MM.1S (cell line): ENCODE data around the gene CRADD.

Experiments used
- DNase-seq: peaks from one replicate; pipeline ENCODE4 v3.0.0-alpha.2; 2015
- H2AFZ ChIP-seq: fragments of 300-600 bp; sonication (generic); 2 replicates; pipeline ENCODE4 v1.6.0; 2016; ENCODE audit warnings: antibody characterized with exemption, low read length
- H3F3A ChIP-seq: fragments of 300-600 bp; sonication (generic); 2 replicates; pipeline ENCODE4 v1.6.1; 2016; ENCODE audit warnings: mild to moderate bottlenecking, antibody characterized with exemption, low read length, moderate library complexity, mixed read lengths; ENCODE audit not compliant: insufficient read depth
- H3K27ac ChIP-seq: fragments of 300-600 bp; sonication (generic); 2 replicates; pipeline ENCODE4 v1.5.1; 2016; ENCODE audit warnings: mild to moderate bottlenecking, low read length
- H3K27me3 ChIP-seq: fragments of 300-600 bp; sonication (generic); replicated peaks from 2 replicates; pipeline ENCODE4 v1.6.0; 2016; ENCODE audit warnings: low read length; ENCODE audit not compliant: insufficient read depth
- H3K36me3 ChIP-seq: fragments of 300-600 bp; sonication (generic); replicated peaks from 2 replicates; pipeline ENCODE4 v1.6.1; 2016; ENCODE audit warnings: mild to moderate bottlenecking, low read length, mixed read lengths; ENCODE audit not compliant: insufficient read depth
- H3K4me1 ChIP-seq: fragments of 300-600 bp; sonication (generic); 2 replicates; pipeline ENCODE4 v1.6.1; 2016; ENCODE audit warnings: low read length, mixed read lengths
- H3K4me2 ChIP-seq: fragments of 300-600 bp; sonication (generic); 2 replicates; pipeline ENCODE4 v1.6.0; 2016; ENCODE audit warnings: low read depth, low read length
- H3K4me3 ChIP-seq: fragments of 300-600 bp; sonication (generic); 2 replicates; pipeline ENCODE4 v1.5.1; 2016; ENCODE audit warnings: low read length, mixed read lengths
- H3K79me2 ChIP-seq: fragments of 300-600 bp; sonication (generic); 2 replicates; pipeline ENCODE4 v1.6.1; 2016; ENCODE audit warnings: mixed run types, low read length, mixed read lengths
- H3K9ac ChIP-seq: fragments of 300-600 bp; sonication (generic); 2 replicates; pipeline ENCODE4 v1.6.1; 2016; ENCODE audit warnings: low read length, mixed read lengths
- H3K9me2 ChIP-seq: fragments of 300-600 bp; sonication (generic); replicated peaks from 2 replicates; pipeline ENCODE4 v1.6.1; 2016; ENCODE audit warnings: mild to moderate bottlenecking, low read length, mixed read lengths; ENCODE audit not compliant: insufficient read depth
- H3K9me3 ChIP-seq: fragments of 300-600 bp; sonication (generic); replicated peaks from 2 replicates; pipeline ENCODE4 v1.6.1; 2016; ENCODE audit warnings: mild to moderate bottlenecking, low read length, mixed read lengths; ENCODE audit not compliant: insufficient read depth
- H4K20me1 ChIP-seq: fragments of 300-600 bp; sonication (generic); 2 replicates; pipeline ENCODE4 v1.6.1; 2016; ENCODE audit warnings: mild to moderate bottlenecking, low read length, moderate library complexity, mixed read lengths; ENCODE audit not compliant: insufficient read depth
- CTCF ChIP-seq: fragments of 300-600 bp; sonication (generic); IDR thresholded peaks from 2 replicates; pipeline ENCODE4 v1.5.1; 2016; ENCODE audit warnings: antibody characterized with exemption, low read length, mixed read lengths
- EZH2 ChIP-seq: fragments of 300-600 bp; sonication (generic); optimal IDR thresholded peaks from 2 replicates; pipeline ENCODE3; 2017; ENCODE audit warnings: low read depth, mild to moderate bottlenecking, antibody characterized with exemption, low read length, mixed read lengths
- EZH2phosphoT487 ChIP-seq: fragments of 300-600 bp; sonication (generic); IDR thresholded peaks from 2 replicates; pipeline ENCODE4 v1.6.1; 2018; ENCODE audit warnings: antibody characterized with exemption, low read length

Gene CRADD

GRCh38 chr12:93773122-93773871, 96.1 kb downstream of the CRADD start:
- Histone ChIP-seq H3K4me2 (no peak overlapping the region), H3K4me3 (no peak overlapping the region), H3K27ac (no peak overlapping the region), H3K9ac (no peak overlapping the region), H3K27me3 (no peaks in the 10 kb centered on the region), H4K20me1 (no peaks in the 10 kb centered on the region), H3K9me2 (no peaks in the 10 kb centered on the region), H3F3A (no peaks in the 10 kb centered on the region), H3K36me3 (no peaks in the 10 kb centered on the region), H3K4me1 (no peaks in the 10 kb centered on the region), H3K79me2 (no peaks in the 10 kb centered on the region), H2AFZ (no peak overlapping the region), H3K9me3 (no peaks in the 10 kb centered on the region)
- no peak for DNase-seq
- TF ChIP-seq EZH2 = no peak
- TF ChIP-seq CTCF = no peak
- no peak for TF ChIP-seq EZH2phosphoT487

GRCh38 chr12:93776581-93777018, 99.4 kb downstream of the CRADD start:
- H2AFZ ChIP-seq = no peak overlapping the region
- DNase-seq = no peak
- H3F3A ChIP-seq = no peaks in the 10 kb centered on the region
- no peak overlapping the region for H3K9ac ChIP-seq
- no peaks in the 10 kb centered on the region for H3K9me3 ChIP-seq
- no peak for TF ChIP-seq CTCF
- TF ChIP-seq EZH2phosphoT487 = no peak
- no peak for TF ChIP-seq EZH2
- H4K20me1 ChIP-seq = no peaks in the 10 kb centered on the region
- H3K27ac ChIP-seq = no peak overlapping the region
- no peak overlapping the region for H3K4me3 ChIP-seq
- no peaks in the 10 kb centered on the region for H3K4me1 ChIP-seq
- no peaks in the 10 kb centered on the region for H3K79me2 ChIP-seq
- no peaks in the 10 kb centered on the region for H3K9me2 ChIP-seq
- no peak overlapping the region for H3K4me2 ChIP-seq
- no peaks in the 10 kb centered on the region for H3K27me3 ChIP-seq
- H3K36me3 ChIP-seq = no peaks in the 10 kb centered on the region

GRCh38 chr12:93777254-93777653, 100.1 kb downstream of the CRADD start:
- DNase-seq = no peak
- Histone ChIP-seq H3F3A (no peaks in the 10 kb centered on the region), H4K20me1 (no peaks in the 10 kb centered on the region), H3K79me2 (no peaks in the 10 kb centered on the region), H3K4me3 (no peak overlapping the region), H3K9ac (no peak overlapping the region), H3K27me3 (no peaks in the 10 kb centered on the region), H3K4me2 (no peak overlapping the region), H3K9me2 (no peaks in the 10 kb centered on the region), H2AFZ (no peak overlapping the region), H3K36me3 (no peaks in the 10 kb centered on the region), H3K9me3 (no peaks in the 10 kb centered on the region), H3K4me1 (no peaks in the 10 kb centered on the region), H3K27ac (no peak overlapping the region)
- TF ChIP-seq EZH2phosphoT487 (no peak), CTCF (no peak), EZH2 (no peak)
